GOT3 (cell line): Measurements from ENCODE around the gene RNF182.
"Not testable (repeated sequence)": the region's sequence is repeated elsewhere in the genome, so short reads cannot be mapped to it uniquely, and the experiment has no call there.

Source experiments
- DNase-seq: peaks from one replicate; lab custom pipeline; 2025; ENCODE audit warnings: mixed read lengths; lab: John Stamatoyannopoulos, UW

Gene RNF182

DNA sequence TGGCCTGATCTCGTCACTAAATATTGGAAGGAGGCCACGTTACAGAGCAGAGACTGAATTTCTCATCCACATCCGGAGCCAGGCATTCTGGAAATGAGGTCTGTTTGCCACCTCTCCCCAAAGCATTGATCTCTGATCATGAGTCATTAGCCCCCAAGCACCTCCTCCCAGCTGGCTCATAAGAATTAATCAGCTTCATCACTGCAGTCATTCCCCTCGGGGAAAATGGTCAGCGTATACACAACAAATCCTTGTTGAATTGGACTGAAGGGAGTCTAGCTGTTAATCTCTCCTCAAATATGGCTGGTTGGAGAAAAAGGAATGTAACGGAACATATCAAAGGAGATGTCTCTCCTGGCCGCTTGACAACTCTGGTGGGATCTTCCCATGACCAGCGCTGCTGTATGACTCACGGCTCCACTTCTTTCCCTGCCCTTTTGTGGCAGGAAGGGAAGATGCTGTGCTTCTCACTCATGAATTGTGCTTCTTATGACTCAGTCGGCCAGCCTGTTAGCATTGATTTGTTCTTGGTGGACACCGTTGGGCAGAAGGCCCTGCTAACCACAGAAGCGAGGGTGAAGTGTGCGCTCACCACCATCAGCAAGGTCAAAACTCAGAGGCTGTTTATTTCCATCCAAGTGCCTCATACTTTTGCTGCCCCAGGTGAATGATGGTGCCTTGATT, 76.7 kb downstream of the RNF182 start:
- DNase-seq, result peak; percentile 55

- no peak for DNase-seq
Measured at GRCh38 chr6:14002176-14002947, 77.6 kb downstream of the RNF182 start.

DNA sequence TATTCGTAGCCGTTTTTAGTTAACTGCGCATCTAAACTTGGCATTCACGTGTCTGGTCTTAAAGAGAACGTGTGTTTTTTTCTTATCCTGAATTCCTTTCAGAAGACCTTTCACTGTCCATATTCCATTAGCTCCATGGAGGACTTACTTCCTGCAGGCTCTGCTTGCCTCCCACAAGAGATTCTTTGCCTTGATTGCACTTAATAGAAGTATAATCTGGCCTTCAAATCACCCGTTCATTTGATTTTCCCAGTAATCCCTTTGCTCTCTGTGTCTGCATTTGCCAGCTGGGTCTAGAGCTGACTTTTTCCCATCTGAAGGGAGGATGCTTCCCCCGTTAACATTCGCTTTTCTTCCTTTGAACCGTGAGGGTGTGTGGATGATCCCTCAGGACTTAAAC, 79.5 kb downstream of the RNF182 start:
- no peak for DNase-seq

DNA sequence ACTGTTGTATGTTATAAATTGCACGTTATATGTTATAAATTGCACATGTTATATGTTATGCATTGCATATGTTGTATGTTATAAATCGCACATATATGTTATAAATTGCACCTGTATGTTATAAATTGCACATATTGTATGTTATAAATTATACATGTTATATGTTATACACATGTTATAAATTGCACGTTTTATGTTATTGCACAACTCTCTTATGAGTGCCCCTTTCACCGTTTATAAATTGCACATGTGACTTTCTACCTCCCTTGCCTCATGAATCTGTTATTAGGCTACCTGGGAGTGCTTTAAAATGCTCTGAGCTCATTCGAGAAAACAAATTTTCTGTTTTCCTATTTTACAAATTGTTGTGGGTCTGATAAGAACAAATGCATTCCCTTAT, 84.1 kb downstream of the RNF182 start:
- no peak for DNase-seq

GRCh38 chr6:14009431-14009830, 84.7 kb downstream of the RNF182 start:
- DNase-seq, result no peak

GRCh38 chr6:14010275-14010674, 85.5 kb downstream of the RNF182 start:
- no peak for DNase-seq

- no peak for DNase-seq
Measured at GRCh38 chr6:14012313-14013030, 87.7 kb downstream of the RNF182 start.

- no peak for DNase-seq
Measured at GRCh38 chr6:14015964-14016363, 91.2 kb downstream of the RNF182 start.

DNA sequence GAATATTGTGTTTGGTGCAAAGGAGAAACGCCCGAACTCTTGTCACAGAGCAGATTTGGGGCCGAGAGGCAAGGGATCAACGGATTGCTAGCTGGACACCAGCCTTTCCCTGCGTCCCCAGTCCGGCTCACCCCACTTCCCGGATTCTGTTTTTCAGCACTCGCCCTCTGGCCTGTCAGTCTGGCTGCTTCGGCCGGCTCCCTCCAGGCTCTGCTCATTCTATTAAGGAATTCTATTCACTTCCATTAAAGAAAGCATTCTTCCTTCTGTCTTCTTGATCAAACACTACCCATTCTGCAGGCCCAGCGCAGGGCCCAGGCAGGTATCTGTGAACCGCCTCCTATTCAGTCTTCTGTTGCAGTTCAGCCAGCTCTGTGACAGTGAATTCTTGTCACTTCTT, 91.7 kb downstream of the RNF182 start:
- no peak for DNase-seq

DNA sequence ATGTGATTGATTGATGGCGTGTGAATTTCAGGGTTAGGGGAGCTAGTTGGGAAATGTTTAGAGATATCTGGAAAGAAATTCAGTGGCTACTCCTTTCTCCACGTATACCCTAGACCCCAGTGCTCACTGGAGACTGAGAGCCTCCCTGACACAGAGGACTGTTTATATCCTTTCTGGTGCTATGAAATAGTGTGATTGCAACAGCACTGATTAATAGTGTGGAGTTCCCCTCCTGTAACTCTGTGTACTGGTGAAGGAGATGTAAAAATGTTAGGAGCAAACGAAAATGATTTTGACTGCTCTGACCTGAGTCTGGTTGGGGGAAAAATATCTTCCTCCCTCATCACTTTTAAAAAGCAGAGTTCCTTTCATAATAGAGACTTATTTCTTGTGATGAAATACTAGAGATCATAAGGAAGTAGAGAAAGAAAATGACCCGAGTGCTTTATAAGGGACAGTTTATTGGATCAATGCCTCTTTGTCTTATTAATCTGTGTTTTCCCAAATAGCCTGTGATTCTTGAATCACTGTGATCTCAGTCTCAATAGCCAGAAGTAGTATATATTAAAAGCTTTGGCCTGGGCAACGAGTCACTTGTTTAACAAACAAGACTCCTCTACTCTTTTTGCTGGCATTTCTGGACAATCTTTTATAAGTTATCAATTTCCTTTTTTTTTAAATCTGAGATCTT, 92.3 kb downstream of the RNF182 start:
- DNase-seq, result no peak

DNA sequence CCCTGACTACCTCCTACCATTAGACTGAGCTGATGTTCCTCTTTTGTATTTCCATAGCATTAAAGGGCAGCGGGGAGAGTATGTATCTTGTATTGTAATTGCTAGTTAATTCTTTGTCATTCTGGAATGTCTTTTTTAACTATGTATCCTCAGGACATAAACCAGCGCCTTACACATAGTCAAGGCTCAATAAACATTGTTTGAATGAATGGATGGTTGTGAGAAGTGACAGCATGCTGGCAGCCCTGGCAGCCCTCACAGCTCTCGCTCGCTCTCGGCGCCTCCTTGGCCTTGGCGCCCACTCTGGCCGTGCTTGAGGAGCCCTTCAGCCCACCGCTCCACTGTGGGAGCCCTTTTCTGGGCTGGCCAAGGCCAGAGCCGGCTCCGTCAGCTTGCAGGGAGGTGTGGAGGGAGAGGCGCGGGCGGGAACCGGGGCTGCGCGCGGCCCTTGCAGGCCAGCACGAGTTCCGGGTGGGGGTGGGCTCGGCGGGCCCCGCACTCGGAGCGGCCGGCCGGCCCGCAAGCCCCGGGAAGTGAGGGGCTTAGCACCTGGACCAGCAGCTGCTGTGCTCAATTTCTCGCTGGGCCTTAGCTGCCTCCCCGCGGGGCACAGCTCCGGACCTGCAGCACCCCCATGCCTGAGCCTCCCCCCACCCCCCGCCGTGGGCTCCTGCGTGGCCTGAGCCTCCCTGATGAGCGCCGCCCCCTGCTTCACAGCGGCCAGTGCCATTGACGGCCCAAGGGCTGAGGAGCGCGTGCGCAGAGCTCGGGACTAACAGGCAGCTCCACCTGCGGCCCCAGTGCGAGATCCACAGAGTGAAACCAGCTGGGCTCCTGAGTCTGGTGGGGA, 93.1 kb downstream of the RNF182 start:
- no peak for DNase-seq

GRCh38 chr6:14018559-14018958, 93.8 kb downstream of the RNF182 start:
- DNase-seq, result not testable (repeated sequence)

GRCh38 chr6:14020551-14020950, 95.8 kb downstream of the RNF182 start:
- DNase-seq, result no peak

- DNase-seq, result no peak
Measured at GRCh38 chr6:14021449-14021848, 96.7 kb downstream of the RNF182 start.

DNA sequence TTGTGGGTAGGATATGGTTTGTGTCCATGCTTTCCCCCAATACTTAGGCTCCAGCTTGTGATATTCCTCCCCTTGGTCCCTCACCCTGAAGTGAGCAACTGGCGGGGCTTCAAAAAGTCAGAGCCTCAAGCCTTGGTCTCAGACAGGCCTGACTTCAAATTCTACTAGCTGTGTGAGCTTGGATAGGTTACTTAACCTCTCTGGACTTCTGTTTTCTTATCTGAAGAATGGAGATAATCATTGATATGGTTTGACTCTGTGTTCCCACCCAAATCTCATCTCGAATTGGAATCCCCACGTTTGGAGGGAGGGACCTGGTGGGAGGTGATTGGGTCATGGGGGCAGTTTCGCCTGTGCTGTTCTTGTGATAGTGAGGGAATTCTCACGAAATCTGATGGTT, 97.9 kb downstream of the RNF182 start:
- DNase-seq, result no peak

DNA sequence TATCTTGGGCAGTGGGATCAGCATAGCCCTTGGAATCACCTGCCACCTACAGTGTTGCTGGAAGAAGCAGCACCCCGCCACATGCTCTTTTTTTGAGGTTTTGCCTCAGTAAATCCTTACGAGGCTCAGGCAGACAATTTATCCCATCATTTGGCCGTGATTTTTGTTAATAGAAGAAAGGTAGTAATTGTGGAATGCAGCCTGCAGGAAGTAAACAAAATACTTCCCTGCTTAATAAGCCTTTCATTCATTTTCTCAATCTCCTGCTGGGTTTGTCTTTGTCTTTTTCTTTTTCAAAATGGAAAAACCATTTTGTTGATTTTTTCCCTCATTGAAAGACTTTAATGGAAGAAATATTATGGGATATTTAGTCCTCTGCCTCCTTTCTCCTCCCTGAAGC, 99.1 kb downstream of the RNF182 start:
- DNase-seq, result no peak

GRCh38 chr6:14025160-14025559, 100.4 kb downstream of the RNF182 start:
- DNase-seq, result no peak

- DNase-seq, result no peak
Measured at GRCh38 chr6:14026831-14027539, 102.2 kb downstream of the RNF182 start.

DNA sequence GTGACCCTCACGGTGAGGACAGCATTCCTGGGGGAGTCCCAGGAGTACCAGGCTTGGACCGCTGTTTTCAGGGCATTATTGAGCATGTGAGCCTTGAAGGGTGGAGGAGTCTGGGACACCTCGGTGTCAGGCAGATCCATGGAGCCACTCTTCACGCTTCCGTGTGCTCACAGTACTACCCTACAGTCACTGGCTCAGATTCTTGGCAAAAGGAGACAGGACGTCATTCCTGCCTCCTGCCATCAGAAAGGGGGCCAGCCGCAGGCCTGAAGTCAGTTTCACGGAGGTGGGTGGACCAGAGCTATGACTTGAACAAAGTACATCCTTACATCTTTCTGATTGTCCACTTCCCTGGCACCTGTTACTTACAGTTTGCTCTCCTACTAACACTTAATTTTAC, 103.9 kb downstream of the RNF182 start:
- DNase-seq, result no peak

DNA sequence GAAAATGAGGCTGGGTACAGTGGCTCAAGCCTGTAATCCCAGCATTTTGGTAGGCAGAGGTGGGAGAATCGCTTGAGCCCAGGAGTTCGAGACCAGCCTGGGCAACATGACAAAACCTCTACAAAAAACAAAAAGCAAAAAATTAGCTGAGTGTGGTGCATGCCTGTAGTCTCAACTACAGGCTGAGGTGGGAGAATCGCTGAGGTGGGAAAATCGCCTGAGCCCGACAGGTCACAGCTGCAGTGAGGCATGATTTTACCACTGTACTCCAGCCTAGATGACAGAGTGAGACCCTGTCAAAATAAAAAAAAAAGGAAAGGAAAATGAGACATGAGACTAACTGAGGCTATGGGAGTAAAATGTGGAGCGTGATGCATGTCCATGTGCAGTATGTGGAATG, 104.9 kb downstream of the RNF182 start:
- DNase-seq, result no peak
